Epidermal melanocyte (primary cell): ENCODE results near the gene RELCH.

Experiments
- DNase-seq: peaks from one replicate; pipeline ENCODE4 v3.0.0; 2011; ENCODE audit warnings: low spot score; ENCODE audit not compliant: insufficient read length

Gene RELCH

DNA sequence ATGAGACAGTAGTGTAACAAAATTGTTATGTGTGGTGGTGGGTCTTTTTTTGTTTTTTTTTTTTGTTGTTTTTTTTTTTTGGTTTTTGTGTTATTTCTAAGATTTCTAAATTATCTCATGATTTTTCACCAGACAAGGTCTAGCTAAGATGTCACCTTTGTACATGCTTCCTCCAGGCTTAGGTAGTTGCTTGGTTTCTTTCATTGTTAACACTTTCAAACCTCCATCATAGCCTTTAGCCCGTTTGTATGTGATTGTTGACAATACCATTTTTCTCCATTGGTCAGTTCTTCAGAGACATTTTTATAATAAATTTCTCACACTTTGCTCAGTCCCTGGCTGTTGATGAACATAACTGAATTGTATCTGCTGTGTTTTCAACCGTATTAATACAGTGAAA lies 2.2 kb downstream of the RELCH start:
- no peak for DNase-seq

GRCh38 chr18:62196079-62196478 lies 9.0 kb downstream of the RELCH start:
- DNase-seq: no peak

DNA sequence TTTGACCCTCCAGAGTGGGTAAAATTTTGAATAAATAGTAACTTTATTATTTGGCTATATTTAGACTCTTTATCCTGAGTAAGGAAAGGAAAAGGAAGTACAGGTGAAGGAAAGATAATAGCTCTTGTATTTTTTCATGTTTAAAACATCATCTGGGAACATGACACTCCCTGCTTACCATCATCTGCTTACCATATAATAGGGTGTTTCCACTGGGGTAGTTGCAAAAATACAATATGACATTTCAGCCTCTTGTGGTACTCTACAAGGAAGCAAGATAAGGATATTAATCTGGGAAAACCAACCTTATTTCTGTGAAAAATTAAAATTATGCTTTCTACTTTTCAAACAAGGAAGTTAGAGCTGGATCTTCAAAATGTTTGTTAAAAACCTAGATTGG lies 9.9 kb downstream of the RELCH start:
- DNase-seq: no peak

GRCh38 chr18:62198259-62198658 lies 11.2 kb downstream of the RELCH start:
- no peak for DNase-seq

- DNase-seq: no peak
Observed at GRCh38 chr18:62199629-62200028, 12.6 kb downstream of the RELCH start.

- no peak for DNase-seq
Observed at GRCh38 chr18:62200121-62200914, 13.3 kb downstream of the RELCH start.

GRCh38 chr18:62201870-62202269 lies 14.8 kb downstream of the RELCH start:
- DNase-seq: no peak

- DNase-seq: no peak
Observed at GRCh38 chr18:62205824-62206223, 18.8 kb downstream of the RELCH start.

- no peak for DNase-seq
Observed at GRCh38 chr18:62206593-62206992, 19.5 kb downstream of the RELCH start.

DNA sequence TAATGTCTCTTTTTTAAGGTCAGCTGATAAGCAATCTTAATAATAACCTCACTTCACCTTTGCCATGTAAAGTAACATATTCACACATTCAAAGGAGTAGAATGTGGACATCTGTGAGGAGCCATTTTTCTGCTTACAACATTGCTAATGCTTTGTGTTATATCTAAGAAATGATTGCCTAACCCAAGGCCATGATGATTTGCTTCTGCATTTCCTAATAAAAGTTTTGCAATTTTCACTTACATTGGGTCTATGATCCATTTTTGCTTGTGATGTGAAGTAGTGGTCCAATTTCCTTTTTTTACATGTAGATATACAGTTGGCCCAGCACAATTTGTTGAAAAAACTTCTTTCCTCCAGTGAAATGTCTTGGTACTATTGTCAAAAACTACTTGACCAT lies 22.0 kb downstream of the RELCH start:
- DNase-seq: no peak

GRCh38 chr18:62210138-62210537 lies 23.1 kb downstream of the RELCH start:
- no peak for DNase-seq

- no peak for DNase-seq
Observed at GRCh38 chr18:62211325-62211828, 24.3 kb downstream of the RELCH start.

DNA sequence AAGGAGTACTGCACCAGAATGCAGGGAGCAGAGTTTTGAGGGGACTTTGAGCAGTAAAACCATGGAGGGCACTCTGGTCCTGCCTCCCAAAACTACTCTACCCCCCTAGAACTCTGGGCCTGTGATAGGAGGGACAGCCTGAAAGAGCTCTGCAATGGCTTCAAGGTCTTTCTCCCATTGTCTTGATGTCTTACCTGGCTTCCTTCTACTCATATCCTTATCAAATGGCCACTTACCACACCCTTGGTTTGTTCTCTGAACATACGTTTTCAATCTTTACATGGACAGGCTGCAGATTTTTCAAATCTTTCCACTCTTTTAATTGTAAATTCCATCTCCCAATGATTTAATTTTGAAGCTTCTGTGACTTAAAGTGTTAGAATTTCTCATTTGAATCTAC lies 27.7 kb downstream of the RELCH start:
- no peak for DNase-seq

- no peak for DNase-seq
Observed at GRCh38 chr18:62224229-62224628, 37.2 kb downstream of the RELCH start.

DNA sequence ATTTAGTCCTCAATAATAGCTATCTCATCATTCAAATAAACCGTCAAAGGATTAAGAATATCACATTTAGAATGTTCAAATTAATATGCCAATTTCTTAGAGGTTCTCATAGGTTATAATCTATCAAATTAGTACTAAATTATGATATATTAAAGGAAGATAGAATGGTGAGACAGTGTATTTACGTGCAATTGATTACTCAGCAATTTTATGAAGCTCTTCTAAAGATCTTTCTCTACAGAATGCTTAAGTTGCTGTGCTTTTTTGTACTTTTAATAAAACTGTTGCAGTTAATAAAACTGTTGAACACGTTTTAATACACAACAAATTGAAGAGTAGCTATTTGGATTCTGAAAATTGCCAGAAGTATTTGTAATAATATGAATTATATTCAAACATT lies 39.0 kb downstream of the RELCH start:
- DNase-seq: no peak

DNA sequence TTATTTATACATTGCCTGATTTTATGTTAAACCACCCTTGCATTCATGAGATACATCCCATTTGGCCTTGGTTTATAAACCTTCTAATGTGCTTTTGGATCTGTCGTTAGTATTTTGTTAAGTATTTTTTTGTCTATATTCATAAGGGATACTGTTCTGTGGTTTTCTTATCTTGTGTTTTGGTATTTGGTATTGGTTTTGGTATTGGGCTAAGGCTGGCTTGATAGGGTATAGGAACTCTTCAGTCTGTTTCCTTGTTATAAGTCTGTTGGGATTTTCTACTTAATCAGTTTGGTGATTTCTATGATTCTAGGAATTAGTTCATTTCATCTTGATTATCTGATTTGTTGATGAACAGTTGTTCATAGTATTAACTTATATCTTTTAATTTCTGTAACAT lies 49.2 kb downstream of the RELCH start:
- no peak for DNase-seq

DNA sequence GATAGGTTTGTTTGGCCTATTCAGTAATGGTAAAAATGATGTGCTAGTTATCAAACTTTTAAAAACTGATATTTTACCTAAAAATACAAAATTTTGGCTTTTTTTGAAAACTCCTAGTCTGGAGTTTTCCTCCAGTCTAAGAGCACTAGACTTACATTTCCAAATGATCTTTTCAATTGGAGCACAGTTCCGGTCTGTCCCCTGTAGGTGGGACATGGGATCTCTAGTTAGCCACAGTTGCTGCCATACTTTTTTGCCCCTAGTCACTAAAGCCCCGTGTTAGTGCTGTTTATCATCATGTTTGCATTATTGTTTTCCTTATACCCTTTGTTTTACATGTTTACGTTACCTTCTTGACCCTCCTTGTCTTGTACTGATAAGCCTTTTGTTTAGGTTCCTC lies 52.4 kb downstream of the RELCH start:
- no peak for DNase-seq

DNA sequence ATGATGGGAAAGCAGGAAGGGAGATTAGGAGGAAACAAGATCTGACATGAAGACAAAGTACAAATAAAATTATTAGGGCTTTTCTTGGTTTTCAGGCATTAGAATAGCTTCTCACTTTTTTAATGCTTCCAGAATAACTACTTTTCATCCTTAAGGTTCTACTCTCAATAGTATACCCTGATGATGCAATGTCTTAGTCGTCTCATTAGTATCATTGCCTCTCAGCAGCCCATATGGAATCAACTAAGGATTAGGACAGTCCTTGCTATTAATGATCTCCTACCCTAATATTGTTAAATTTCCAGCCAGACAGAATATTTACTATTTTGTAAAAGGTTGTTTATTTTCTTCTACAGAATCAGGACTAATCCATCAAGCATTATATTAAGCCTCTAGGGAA lies 55.9 kb downstream of the RELCH start:
- DNase-seq: no peak

DNA sequence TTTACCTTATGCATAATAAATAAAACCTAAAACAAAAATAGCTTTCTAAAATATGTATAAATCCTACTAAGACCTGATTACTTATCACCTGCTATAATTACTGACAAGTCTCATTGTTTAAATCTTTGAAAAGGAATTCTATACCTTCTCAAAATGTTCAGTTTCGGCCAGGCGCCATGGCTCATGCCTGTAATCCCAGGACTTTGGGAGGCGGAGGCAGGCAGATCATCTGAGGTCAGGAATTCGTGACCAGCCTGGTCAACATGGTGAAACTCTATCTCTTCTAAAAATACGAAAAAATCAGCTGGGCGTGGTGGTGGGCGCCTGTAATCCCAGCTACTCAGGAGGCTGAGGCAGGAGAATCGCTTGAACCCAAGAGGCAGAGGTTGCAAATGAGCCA lies 58.1 kb downstream of the RELCH start:
- no peak for DNase-seq

GRCh38 chr18:62245699-62246098 lies 58.6 kb downstream of the RELCH start:
- DNase-seq: no peak

- DNase-seq: no peak
Observed at GRCh38 chr18:62248313-62248712, 61.3 kb downstream of the RELCH start.

DNA sequence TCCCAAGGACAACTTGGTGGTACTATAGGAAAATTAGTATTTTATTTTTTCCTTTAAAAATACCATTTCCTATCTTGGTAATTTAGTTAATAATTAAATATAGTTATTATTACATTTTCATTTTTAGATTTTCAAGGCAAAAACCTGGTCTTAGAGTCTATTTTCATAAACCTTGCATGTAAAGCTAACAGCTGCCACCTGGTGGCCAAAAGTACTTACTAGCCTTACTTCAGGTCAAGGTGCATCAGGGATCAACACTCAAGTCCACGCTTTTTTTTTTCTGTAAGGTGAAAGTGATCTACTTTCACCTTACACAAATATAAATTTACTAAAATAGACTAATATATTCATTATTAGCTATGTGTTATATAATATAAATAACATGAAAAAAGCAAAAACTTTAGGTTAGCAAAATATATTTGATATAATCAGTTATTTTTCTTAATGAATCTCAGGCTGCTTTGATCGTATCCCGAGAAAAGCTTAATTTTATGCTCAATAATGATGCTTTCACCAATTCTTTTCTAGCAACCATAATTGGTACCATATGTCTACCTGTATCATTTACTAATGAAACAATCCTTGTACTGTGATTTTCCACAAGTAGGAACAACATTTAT lies 62.5 kb downstream of the RELCH start:
- DNase-seq: no peak

DNA sequence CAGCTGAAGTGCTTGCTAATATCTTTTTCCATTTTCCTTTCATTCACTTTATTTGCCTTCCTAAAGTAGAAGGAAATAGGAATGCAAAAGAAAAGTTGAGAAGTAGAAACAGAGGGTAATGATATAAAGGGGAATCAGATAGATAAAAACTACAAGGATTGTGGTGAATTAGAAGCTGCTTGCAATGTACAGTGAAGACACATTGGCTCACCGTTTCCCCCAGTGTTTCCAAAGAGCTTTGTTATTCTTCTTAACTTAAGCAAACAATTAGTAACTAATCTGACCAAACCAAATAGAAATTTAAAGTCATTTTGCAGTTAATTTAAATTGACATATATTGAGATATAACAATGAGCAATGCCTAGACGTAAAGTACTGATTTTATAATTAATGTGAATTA lies 63.4 kb downstream of the RELCH start:
- DNase-seq: no peak
